SK-N-SH (cell line): ENCODE results near the gene SLC31A1. TPM values are rescaled to one million over a fixed set of nuclear protein-coding genes. Genes with fewer than 3 reads are reported as not detected.

Experiments
- CTCF ChIA-PET: fragments of 300-600, 350-600 bp; formaldehyde crosslinking; extraction: SDS; loops from one replicate; lab custom pipeline; 2021; lab: Yijun Ruan, JAX
- POLR2A ChIA-PET: fragments of 350-600 bp; sonication (Branson Sonifier 250); formaldehyde crosslinking; extraction: SDS; loops from one replicate; lab custom pipeline; 2020; ENCODE audit warnings: antibody characterized with exemption, inconsistent platforms; lab: Yijun Ruan, JAX
- DNase-seq: peaks from one replicate; pipeline ENCODE4 v3.0.0; 2012
- H2AFZ ChIP-seq: fragments of 200-600 bp; sonication (generic); 2 replicates; pipeline ENCODE4 v1.8.1; 2016; ENCODE audit warnings: antibody characterized with exemption, mild to moderate bottlenecking, low read depth
- H3F3A ChIP-seq: fragments of 200-600 bp; sonication (generic); replicated peaks from 2 replicates; pipeline ENCODE3; 2016; ENCODE audit warnings: antibody characterized with exemption, mild to moderate bottlenecking; ENCODE audit not compliant: insufficient read depth
- H3K27ac ChIP-seq, 2 experiments: fragments of 200-500 bp in 1 of 2; fragments of 200-600 bp in 1 of 2; sonication (Bioruptor generic) in 1 of 2; sonication (generic), shearing (Covaris generic) in 1 of 2; 2 replicates each; pipeline versions ENCODE4 v1.5.1 to v1.6.1; 2014 to 2016; ENCODE audit warnings: low read depth in 2 of 2, inconsistent platforms in 1 of 2, low read length in 1 of 2, mild to moderate bottlenecking in 1 of 2, mixed read lengths in 1 of 2
- H3K27me3 ChIP-seq: fragments of 200-600 bp; sonication (generic), shearing (Covaris generic); 2 replicates; pipeline ENCODE4 v1.6.1; 2016; ENCODE audit warnings: mixed run types; ENCODE audit not compliant: insufficient read depth
- H3K36me3 ChIP-seq, 2 experiments: fragments of 200-500 bp in 1 of 2; fragments of 200-600 bp in 1 of 2; sonication (Bioruptor generic) in 1 of 2; sonication (generic) in 1 of 2; replicated peaks in 1 of 2; 2 replicates each; pipeline versions ENCODE3 to v1.5.1; 2014 to 2016; ENCODE audit warnings: low read length in 1 of 2, mild to moderate bottlenecking in 1 of 2; ENCODE audit not compliant: insufficient read depth in 2 of 2, control insufficient read depth in 1 of 2
- H3K4me1 ChIP-seq, 2 experiments: fragments of 200-500 bp in 1 of 2; fragments of 200-600 bp in 1 of 2; sonication (Bioruptor generic) in 1 of 2; sonication (generic), shearing (Covaris generic) in 1 of 2; 2 replicates each; pipeline versions ENCODE4 v1.5.1 to v1.6.1; 2014 to 2016; ENCODE audit warnings: low read depth in 1 of 2, low read length in 1 of 2, mixed run types in 1 of 2; ENCODE audit not compliant: insufficient read depth in 2 of 2, control insufficient read depth in 1 of 2
- H3K4me2 ChIP-seq: fragments of 200-600 bp; sonication (generic), shearing (Covaris generic); 2 replicates; pipeline ENCODE4 v1.6.1; 2017; ENCODE audit warnings: mixed run types
- H3K4me3 ChIP-seq, 2 experiments: fragments of 200-500 bp in 1 of 2; fragments of 200-600 bp in 1 of 2; sonication (Bioruptor generic) in 1 of 2; sonication (generic), shearing (Covaris generic) in 1 of 2; 2 replicates each; pipeline versions ENCODE4 v1.5.1 to v1.8.1; 2014 to 2016; ENCODE audit warnings: low read depth in 2 of 2, inconsistent platforms in 1 of 2, low read length in 1 of 2, mild to moderate bottlenecking in 1 of 2, mixed read lengths in 1 of 2, moderate library complexity in 1 of 2
- H3K79me2 ChIP-seq: fragments of 200-600 bp; sonication (generic); 2 replicates; pipeline ENCODE4 v1.8.1; 2017; ENCODE audit warnings: mild to moderate bottlenecking; ENCODE audit not compliant: insufficient read depth
- H3K9ac ChIP-seq: fragments of 200-600 bp; sonication (generic); 2 replicates; pipeline ENCODE4 v1.6.1; 2017; ENCODE audit warnings: mixed run types
- H3K9me2 ChIP-seq: fragments of 200-600 bp; sonication (generic); 2 replicates; pipeline ENCODE4 v1.6.1; 2017; ENCODE audit warnings: mixed run types
- H3K9me3 ChIP-seq: fragments of 200-600 bp; sonication (generic); 2 replicates; pipeline ENCODE4 v1.6.1; 2017; ENCODE audit warnings: mixed run types, mild to moderate bottlenecking, moderate library complexity
- H4K20me1 ChIP-seq: fragments of 200-600 bp; sonication (generic); 2 replicates; pipeline ENCODE4 v1.6.1; 2017; ENCODE audit warnings: mild to moderate bottlenecking, mixed run types; ENCODE audit not compliant: insufficient read depth
- EP300 ChIP-seq, 2 experiments: IDR thresholded peaks; 2 replicates each; pipeline versions ENCODE4 v1.4.0 to v1.6.1; 2012; ENCODE audit warnings: borderline replicate concordance in 1 of 2, low read depth in 1 of 2, low read length in 1 of 2
- EZH2phosphoT487 ChIP-seq: fragments of 200-600 bp; sonication (generic); IDR thresholded peaks from 2 replicates; pipeline ENCODE4 v1.6.1; 2017; ENCODE audit warnings: low read depth, mixed run types, mild to moderate bottlenecking, antibody characterized with exemption, moderate library complexity, borderline replicate concordance
- FOXM1 ChIP-seq: IDR thresholded peaks from 2 replicates; pipeline ENCODE4 v1.4.0; 2012; ENCODE audit warnings: low read depth, mild to moderate bottlenecking
- JUND ChIP-seq: IDR thresholded peaks from 2 replicates; pipeline ENCODE4 v1.4.0; 2012
- MAX ChIP-seq: IDR thresholded peaks from 2 replicates; pipeline ENCODE4 v1.4.0; 2012; ENCODE audit warnings: low read depth
- MEF2A ChIP-seq: IDR thresholded peaks from 2 replicates; pipeline ENCODE4 v1.4.0; 2012; ENCODE audit warnings: low read depth, borderline replicate concordance
- MXI1 ChIP-seq: IDR thresholded peaks from 2 replicates; pipeline ENCODE4 v1.6.1; 2012; ENCODE audit warnings: mild to moderate bottlenecking, low read depth, low read length, improper control_type of control experiment
- POLR2AphosphoS5 ChIP-seq: IDR thresholded peaks from 2 replicates; pipeline ENCODE4 v1.6.1; 2012; ENCODE audit warnings: low read depth, low read length
- RAD21 ChIP-seq: IDR thresholded peaks from 2 replicates; pipeline ENCODE4 v1.6.1; 2012; ENCODE audit warnings: mild to moderate bottlenecking, low read length
- RCOR1 ChIP-seq: fragments of 150-350 bp; IDR thresholded peaks from 2 replicates; pipeline ENCODE4 v1.6.1; 2017; ENCODE audit warnings: antibody characterized with exemption, low read length
- SIN3A ChIP-seq: IDR thresholded peaks from 2 replicates; pipeline ENCODE4 v1.6.1; 2012; ENCODE audit warnings: low read depth, mild to moderate bottlenecking, low read length, moderate library complexity, borderline replicate concordance
- SMC3 ChIP-seq: IDR thresholded peaks from 2 replicates; pipeline ENCODE4 v1.6.1; 2012; ENCODE audit warnings: low read depth, low read length, improper control_type of control experiment
- TAF1 ChIP-seq: IDR thresholded peaks from 2 replicates; pipeline ENCODE4 v1.6.1; 2012; ENCODE audit warnings: low read depth, mild to moderate bottlenecking, low read length, moderate library complexity, borderline replicate concordance
- TCF12 ChIP-seq: IDR thresholded peaks from 2 replicates; pipeline ENCODE4 v1.4.0; 2012
- USF2 ChIP-seq: fragments of 150-350 bp; IDR thresholded peaks from 2 replicates; pipeline ENCODE4 v1.6.1; 2017; ENCODE audit warnings: antibody characterized with exemption, low read length, low read depth, borderline replicate concordance
- YY1 ChIP-seq: IDR thresholded peaks from 2 replicates; pipeline ENCODE4 v1.4.0; 2012; ENCODE audit warnings: low read depth, mild to moderate bottlenecking
- WGBS: methylation state at CpG from one replicate; pipeline ENCODE4 v1.1.6; 2017; ENCODE audit warnings: low lambda C conversion rate; 5-methylcytosine and 5-hydroxymethylcytosine counted together
- polyA plus RNA-seq, 3 experiments: library from polyadenylated mRNA; depleted of rRNA; stranded (reverse); fragments of >200 nt; gene quantifications; 2 replicates each; pipeline ENCODE4 v1.2.3, GENCODE V29; 2012
- TF ChIP-seq, protein P1 (sequence below): fragments of 200-600 bp; sonication (generic); IDR thresholded peaks from 2 replicates; pipeline ENCODE4 v1.6.1; 2017; ENCODE audit warnings: antibody characterized with exemption, mild to moderate bottlenecking, moderate library complexity
- TF ChIP-seq, protein P2 (sequence below): fragments of 150-350 bp; IDR thresholded peaks from 2 replicates; pipeline ENCODE4 v1.6.1; 2016; ENCODE audit warnings: mild to moderate bottlenecking, low read depth, low read length
- TF ChIP-seq, protein P3 (sequence below): IDR thresholded peaks from 2 replicates; pipeline ENCODE4; 2012

Gene SLC31A1
- polyA plus RNA-seq, 1 of the 3 experiments (the other 2 are of a cell fraction), result 7.7 TPM

DNA sequence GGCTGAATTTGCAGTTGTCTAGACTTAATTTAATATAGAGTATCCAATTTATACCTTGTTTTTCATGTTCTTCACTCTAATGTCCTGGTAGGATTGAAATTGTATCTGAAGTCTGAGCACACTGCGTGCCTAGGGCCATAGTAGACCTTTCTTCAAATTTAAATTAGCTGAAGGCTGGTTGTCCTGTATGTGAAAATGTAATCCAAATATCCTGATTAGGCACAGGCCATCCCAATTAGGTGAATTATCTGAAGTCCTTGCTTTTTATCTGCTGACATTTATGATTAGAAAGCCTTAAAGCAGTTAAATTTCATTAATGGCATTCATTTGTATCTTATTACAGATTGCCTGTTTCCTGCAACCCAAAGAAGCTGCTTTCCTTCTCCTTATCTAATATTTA, 33.6 kb downstream of the SLC31A1 start (continued):
- peak; percentile 91; the same call in 1 of the 2 replicates for TF ChIP-seq RCOR1
- no peak for TF ChIP-seq FOXM1
- no peak for TF ChIP-seq TAF1
- no peak for TF ChIP-seq MXI1
- TF ChIP-seq, protein P1, sequence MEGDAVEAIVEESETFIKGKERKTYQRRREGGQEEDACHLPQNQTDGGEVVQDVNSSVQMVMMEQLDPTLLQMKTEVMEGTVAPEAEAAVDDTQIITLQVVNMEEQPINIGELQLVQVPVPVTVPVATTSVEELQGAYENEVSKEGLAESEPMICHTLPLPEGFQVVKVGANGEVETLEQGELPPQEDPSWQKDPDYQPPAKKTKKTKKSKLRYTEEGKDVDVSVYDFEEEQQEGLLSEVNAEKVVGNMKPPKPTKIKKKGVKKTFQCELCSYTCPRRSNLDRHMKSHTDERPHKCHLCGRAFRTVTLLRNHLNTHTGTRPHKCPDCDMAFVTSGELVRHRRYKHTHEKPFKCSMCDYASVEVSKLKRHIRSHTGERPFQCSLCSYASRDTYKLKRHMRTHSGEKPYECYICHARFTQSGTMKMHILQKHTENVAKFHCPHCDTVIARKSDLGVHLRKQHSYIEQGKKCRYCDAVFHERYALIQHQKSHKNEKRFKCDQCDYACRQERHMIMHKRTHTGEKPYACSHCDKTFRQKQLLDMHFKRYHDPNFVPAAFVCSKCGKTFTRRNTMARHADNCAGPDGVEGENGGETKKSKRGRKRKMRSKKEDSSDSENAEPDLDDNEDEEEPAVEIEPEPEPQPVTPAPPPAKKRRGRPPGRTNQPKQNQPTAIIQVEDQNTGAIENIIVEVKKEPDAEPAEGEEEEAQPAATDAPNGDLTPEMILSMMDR, result no peak
- no peak for TF ChIP-seq RAD21
- no peak for TF ChIP-seq MEF2A

- H3K9me2 ChIP-seq, result no peaks in the 10 kb centered on the region
- POLR2A ChIA-PET, result interaction anchor here (2.5 kb wide), 1 partner anchor 34 kb away, joined by 15 read pairs; the partner anchor contains the start of genes FKBP15 and SLC31A1
- DNase-seq, result no peak
- H4K20me1 ChIP-seq, result no peaks in the 10 kb centered on the region
- peaks cover 0 to 15% of the 10 kb centered on the region in 2 experiments; a peak in 1 of 4 replicates for H3K4me1 ChIP-seq
- H3K27me3 ChIP-seq, result no peaks in the 10 kb centered on the region
- no peaks in the 10 kb centered on the region for H3F3A ChIP-seq
- H3K9me3 ChIP-seq, result no peaks in the 10 kb centered on the region
- H3K27ac ChIP-seq, result peak overlapping the region in 1 of 2 experiments; percentile 91; a peak in 2 of 4 replicates
- 88% methylated on average over 6 of the region's 6 CpGs for WGBS
- CTCF ChIA-PET, result interaction anchor here (1.3 to 2.9 kb wide), 3 partner anchors 19 to 143 kb away, joined by 4 to 16 read pairs (median 7); partner anchors contain the start of genes CDC26 and PRPF4
- no peak overlapping the region for H3K9ac ChIP-seq
- H3K36me3 ChIP-seq, result peaks cover 22 to 26% of the 10 kb centered on the region in 2 experiments
- H3K4me3 ChIP-seq, result no peak overlapping the region
- TF ChIP-seq TCF12 (no peak), RAD21 (no peak), EZH2phosphoT487 (no peak), MEF2A (no peak), RCOR1 (no peak), JUND (no peak), POLR2AphosphoS5 (no peak), SIN3A (no peak), SMC3 (no peak), TAF1 (no peak), EP300 (IDR thresholded peaks at IDR 0.05; ENCODE audit: borderline replicate concordance in 1 of 2, low read depth in 1 of 2, low read length in 1 of 2) (no peak), USF2 (no peak), MAX (no peak), YY1 (no peak), FOXM1 (no peak), MXI1 (no peak)
- TF ChIP-seq, protein P2, sequence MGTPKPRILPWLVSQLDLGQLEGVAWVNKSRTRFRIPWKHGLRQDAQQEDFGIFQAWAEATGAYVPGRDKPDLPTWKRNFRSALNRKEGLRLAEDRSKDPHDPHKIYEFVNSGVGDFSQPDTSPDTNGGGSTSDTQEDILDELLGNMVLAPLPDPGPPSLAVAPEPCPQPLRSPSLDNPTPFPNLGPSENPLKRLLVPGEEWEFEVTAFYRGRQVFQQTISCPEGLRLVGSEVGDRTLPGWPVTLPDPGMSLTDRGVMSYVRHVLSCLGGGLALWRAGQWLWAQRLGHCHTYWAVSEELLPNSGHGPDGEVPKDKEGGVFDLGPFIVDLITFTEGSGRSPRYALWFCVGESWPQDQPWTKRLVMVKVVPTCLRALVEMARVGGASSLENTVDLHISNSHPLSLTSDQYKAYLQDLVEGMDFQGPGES, result no peak
- TF ChIP-seq, protein P3, sequence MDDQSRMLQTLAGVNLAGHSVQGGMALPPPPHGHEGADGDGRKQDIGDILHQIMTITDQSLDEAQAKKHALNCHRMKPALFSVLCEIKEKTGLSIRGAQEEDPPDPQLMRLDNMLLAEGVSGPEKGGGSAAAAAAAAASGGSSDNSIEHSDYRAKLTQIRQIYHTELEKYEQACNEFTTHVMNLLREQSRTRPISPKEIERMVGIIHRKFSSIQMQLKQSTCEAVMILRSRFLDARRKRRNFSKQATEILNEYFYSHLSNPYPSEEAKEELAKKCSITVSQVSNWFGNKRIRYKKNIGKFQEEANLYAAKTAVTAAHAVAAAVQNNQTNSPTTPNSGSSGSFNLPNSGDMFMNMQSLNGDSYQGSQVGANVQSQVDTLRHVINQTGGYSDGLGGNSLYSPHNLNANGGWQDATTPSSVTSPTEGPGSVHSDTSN, result no peak
- no peaks in the 10 kb centered on the region for H3K79me2 ChIP-seq
- no peak overlapping the region for H3K4me2 ChIP-seq
- H2AFZ ChIP-seq, result no peak overlapping the region
Observed at GRCh38 chr9:113255438-113255837, 34.1 kb downstream of the SLC31A1 start.
